Panc1 (cell line): Measurements from ENCODE around the gene SEMA3G. TPM values are rescaled to one million over a fixed set of nuclear protein-coding genes. Genes with fewer than 3 reads are reported as not detected.

Experiments
- ATAC-seq: fragments of 200-7000 bp; cut with Tn5 transposase; 2 replicates; pipeline ENCODE4 v1.9.1; 2020; ENCODE audit warnings: mild to moderate bottlenecking, moderate library complexity
- BruUV-seq: library from RNA; stranded (reverse); fragments of 400-500 nt; replicated peaks from 2 replicates; lab custom pipeline; 2021; lab: Mats Ljungman, UMichigan
- CTCF ChIA-PET: fragments of 300-600 bp; sonication (Branson Sonifier 250); formaldehyde crosslinking; loops from one replicate; lab custom pipeline; 2022; ENCODE audit warnings: antibody characterized with exemption; lab: Charles Lee
- POLR2A ChIA-PET: fragments of 300-600 bp; sonication (Branson Sonifier 250); formaldehyde crosslinking; loops from one replicate; lab custom pipeline; 2022; ENCODE audit warnings: antibody characterized with exemption; lab: Charles Lee
- DNase-seq: peaks from one replicate; pipeline ENCODE4 v3.0.0-alpha.2; 2010; ENCODE audit warnings: low read depth, low spot score
- H3K27ac ChIP-seq: 2 replicates; pipeline ENCODE4 v1.5.1; 2011; ENCODE audit warnings: mild to moderate bottlenecking, low read length, inconsistent platforms
- H3K27me3 ChIP-seq: fragments of 200-500 bp; sonication (Bioruptor generic); 2 replicates; pipeline ENCODE4 v1.6.0; 2014; ENCODE audit warnings: low read length, inconsistent platforms; ENCODE audit not compliant: control insufficient read depth, insufficient read depth
- H3K36me3 ChIP-seq: fragments of 200-500 bp; sonication (Bioruptor generic); 2 replicates; pipeline ENCODE4 v1.5.1; 2014; ENCODE audit warnings: inconsistent platforms, mild to moderate bottlenecking, low read length, moderate library complexity; ENCODE audit not compliant: control insufficient read depth, insufficient read depth
- H3K4me1 ChIP-seq: 2 replicates; pipeline ENCODE4 v1.5.1; 2011; ENCODE audit warnings: inconsistent platforms, mild to moderate bottlenecking, low read length, moderate library complexity; ENCODE audit not compliant: control insufficient read depth, insufficient read depth
- H3K4me3 ChIP-seq, 2 experiments: 2 replicates each; pipeline ENCODE4 v1.5.1; 2011 to 2012; ENCODE audit warnings: low read depth in 2 of 2, low read length in 2 of 2, mild to moderate bottlenecking in 2 of 2, inconsistent platforms in 1 of 2, moderate library complexity in 1 of 2
- H3K9me3 ChIP-seq: fragments of 200-500 bp; sonication (Bioruptor generic); 2 replicates; pipeline ENCODE4 v1.5.1; 2014; ENCODE audit warnings: low read depth, mild to moderate bottlenecking, inconsistent platforms, low read length, moderate library complexity; ENCODE audit not compliant: control insufficient read depth, insufficient read depth
- POLR2AphosphoS5 ChIP-seq: IDR thresholded peaks from 2 replicates; pipeline ENCODE4 v1.6.1; 2012; ENCODE audit warnings: mild to moderate bottlenecking, low read depth, low read length, moderate library complexity
- SIN3A ChIP-seq: IDR thresholded peaks from 2 replicates; pipeline ENCODE4 v1.6.1; 2012; ENCODE audit warnings: low read depth, mild to moderate bottlenecking, low read length, moderate library complexity, borderline replicate concordance; ENCODE audit not compliant: insufficient read depth
- TCF7L2 ChIP-seq: IDR thresholded peaks from 2 replicates; pipeline ENCODE4 v1.6.1; 2011; ENCODE audit warnings: mild to moderate bottlenecking, low read depth, low read length, inconsistent platforms
- in situ Hi-C: cut with HindIII; loops from 2 replicates; pipeline ENCODE4 v1.10.0; 2016; ENCODE audit warnings: low sequenced_read_pairs, low pct_unique_long_range_greater_than_20kb
- intact Hi-C: fragments of 100-400 bp; cut with micrococcal nuclease; formaldehyde crosslinking; loops from one replicate; pipeline ENCODE4 v1.10.0; 2022; ENCODE audit not compliant: unreplicated experiment
- total RNA-seq: library from RNA; stranded (reverse); gene quantifications from one replicate; pipeline ENCODE4 v1.2.1, GENCODE V29; 2021; ENCODE audit not compliant: unreplicated experiment
- TF ChIP-seq, protein P1 (sequence below), 2 experiments: IDR thresholded peaks; 2 replicates each; pipeline ENCODE4 v1.6.1; 2011 to 2012; ENCODE audit warnings: low read depth in 2 of 2, control low read depth in 1 of 2, low read length in 1 of 2, mild to moderate bottlenecking in 1 of 2, moderate library complexity in 1 of 2; ENCODE audit not compliant: insufficient read depth in 1 of 2
- TF ChIP-seq, protein P2 (sequence below): fragments of 450-650 bp; IDR thresholded peaks from 2 replicates; pipeline ENCODE4 v1.5.1; 2017; ENCODE audit warnings: mild to moderate bottlenecking

SEMA3G gene
- total RNA-seq, 1 experiment from 2014 or later, result 1.6 TPM

DNA sequence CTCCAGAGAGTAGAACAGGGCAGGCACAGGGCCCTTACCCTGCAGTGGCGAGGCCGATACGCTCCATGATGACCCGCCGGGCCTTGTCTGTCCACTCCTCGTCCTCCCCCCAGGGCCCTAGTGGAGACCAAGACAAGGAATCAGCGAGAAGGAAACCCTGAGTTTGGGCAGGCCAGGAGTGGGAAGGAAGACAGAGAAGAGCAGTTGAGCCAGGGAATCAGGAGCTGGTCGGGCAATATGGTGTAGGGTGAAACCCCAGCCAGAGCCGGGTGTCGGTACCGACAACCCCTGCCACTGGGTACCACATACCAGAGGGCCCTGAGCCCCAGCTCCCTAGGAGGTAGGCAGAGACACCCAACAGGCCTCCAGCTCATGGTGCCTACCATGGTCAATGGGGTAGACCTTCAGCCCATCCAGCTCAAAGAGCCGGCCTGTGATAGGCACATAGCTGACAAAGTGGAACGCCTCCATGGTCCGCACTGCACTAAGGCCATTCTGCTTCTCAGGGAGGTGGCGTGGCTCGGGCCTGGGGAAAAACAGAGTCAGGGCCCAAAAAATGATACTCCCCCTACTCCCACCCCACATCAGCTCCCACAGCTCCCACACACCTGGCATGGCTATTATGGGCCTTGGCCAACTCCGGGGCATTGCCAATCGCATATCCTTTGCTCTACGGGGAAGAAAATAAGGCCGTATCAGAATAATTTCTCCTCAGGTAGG, 38.0 kb downstream of the SEMA3G start:
- Histone ChIP-seq H3K27me3 (no peaks in the 10 kb centered on the region), H3K27ac (no peak overlapping the region), H3K4me1 (peaks cover 3% of the 10 kb centered on the region; the same call in 1 of the 2 replicates), H3K36me3 (peaks cover 14% of the 10 kb centered on the region), H3K4me3 (no peak overlapping the region), H3K9me3 (no peaks in the 10 kb centered on the region)
- in situ Hi-C loops (no loop called here), intact Hi-C loops (no loop called here)
- POLR2A ChIA-PET, result interaction anchor here (0.6 kb wide), 1 partner anchor 72 kb away, joined by 3 read pairs; no protein-coding TSS in a partner anchor
- TF ChIP-seq, protein P1, sequence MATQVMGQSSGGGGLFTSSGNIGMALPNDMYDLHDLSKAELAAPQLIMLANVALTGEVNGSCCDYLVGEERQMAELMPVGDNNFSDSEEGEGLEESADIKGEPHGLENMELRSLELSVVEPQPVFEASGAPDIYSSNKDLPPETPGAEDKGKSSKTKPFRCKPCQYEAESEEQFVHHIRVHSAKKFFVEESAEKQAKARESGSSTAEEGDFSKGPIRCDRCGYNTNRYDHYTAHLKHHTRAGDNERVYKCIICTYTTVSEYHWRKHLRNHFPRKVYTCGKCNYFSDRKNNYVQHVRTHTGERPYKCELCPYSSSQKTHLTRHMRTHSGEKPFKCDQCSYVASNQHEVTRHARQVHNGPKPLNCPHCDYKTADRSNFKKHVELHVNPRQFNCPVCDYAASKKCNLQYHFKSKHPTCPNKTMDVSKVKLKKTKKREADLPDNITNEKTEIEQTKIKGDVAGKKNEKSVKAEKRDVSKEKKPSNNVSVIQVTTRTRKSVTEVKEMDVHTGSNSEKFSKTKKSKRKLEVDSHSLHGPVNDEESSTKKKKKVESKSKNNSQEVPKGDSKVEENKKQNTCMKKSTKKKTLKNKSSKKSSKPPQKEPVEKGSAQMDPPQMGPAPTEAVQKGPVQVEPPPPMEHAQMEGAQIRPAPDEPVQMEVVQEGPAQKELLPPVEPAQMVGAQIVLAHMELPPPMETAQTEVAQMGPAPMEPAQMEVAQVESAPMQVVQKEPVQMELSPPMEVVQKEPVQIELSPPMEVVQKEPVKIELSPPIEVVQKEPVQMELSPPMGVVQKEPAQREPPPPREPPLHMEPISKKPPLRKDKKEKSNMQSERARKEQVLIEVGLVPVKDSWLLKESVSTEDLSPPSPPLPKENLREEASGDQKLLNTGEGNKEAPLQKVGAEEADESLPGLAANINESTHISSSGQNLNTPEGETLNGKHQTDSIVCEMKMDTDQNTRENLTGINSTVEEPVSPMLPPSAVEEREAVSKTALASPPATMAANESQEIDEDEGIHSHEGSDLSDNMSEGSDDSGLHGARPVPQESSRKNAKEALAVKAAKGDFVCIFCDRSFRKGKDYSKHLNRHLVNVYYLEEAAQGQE (IDR thresholded peaks at IDR 0.05; ENCODE audit: insufficient read depth in 1 of 2, low read depth in 2 of 2, low read length in 1 of 2), result no peak
- DNase-seq (no peak), ATAC-seq (no peak)
- CTCF ChIA-PET, result no interaction called here
- no TSS peak for BruUV-seq

DNA sequence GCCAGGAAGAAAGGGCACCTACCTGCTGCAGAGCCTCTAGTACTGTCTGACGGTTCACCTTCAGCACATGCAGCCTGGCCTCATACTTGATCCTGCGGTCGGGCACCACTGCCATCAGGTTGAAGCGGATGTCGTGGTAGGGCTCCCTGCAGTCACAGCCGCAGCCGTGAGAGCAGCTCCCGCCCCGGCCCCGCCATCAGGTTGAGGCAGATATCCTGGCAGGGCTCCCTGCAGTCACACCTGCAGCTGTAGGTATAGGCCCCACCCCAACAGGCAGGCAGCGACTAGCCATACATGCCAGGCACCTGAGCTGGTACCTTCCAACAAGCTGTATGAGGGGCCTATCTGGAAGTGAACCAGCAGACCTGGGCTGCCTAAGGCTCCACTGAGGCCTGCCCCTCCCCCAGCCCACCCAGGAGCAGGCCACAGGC, 38.7 kb downstream of the SEMA3G start:
- peaks cover 3% of the 10 kb centered on the region; the same call in 1 of the 2 replicates for H3K4me1 ChIP-seq
- intact Hi-C loops, result no loop called here

More for the DNA sequence above, 38.7 kb downstream of the SEMA3G start:
- POLR2A ChIA-PET, result no interaction called here
- BruUV-seq, result no TSS peak
- Histone ChIP-seq H3K4me3 (no peak overlapping the region), H3K36me3 (peaks cover 14% of the 10 kb centered on the region), H3K27ac (no peak overlapping the region), H3K9me3 (no peaks in the 10 kb centered on the region), H3K27me3 (no peaks in the 10 kb centered on the region)
- in situ Hi-C loops, result no loop called here
- DNase-seq (no peak), ATAC-seq (no peak)
- TF ChIP-seq POLR2AphosphoS5 (no peak), SIN3A (no peak), TCF7L2 (no peak)
- TF ChIP-seq, protein P2, sequence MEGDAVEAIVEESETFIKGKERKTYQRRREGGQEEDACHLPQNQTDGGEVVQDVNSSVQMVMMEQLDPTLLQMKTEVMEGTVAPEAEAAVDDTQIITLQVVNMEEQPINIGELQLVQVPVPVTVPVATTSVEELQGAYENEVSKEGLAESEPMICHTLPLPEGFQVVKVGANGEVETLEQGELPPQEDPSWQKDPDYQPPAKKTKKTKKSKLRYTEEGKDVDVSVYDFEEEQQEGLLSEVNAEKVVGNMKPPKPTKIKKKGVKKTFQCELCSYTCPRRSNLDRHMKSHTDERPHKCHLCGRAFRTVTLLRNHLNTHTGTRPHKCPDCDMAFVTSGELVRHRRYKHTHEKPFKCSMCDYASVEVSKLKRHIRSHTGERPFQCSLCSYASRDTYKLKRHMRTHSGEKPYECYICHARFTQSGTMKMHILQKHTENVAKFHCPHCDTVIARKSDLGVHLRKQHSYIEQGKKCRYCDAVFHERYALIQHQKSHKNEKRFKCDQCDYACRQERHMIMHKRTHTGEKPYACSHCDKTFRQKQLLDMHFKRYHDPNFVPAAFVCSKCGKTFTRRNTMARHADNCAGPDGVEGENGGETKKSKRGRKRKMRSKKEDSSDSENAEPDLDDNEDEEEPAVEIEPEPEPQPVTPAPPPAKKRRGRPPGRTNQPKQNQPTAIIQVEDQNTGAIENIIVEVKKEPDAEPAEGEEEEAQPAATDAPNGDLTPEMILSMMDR, result no peak
- TF ChIP-seq, protein P1 (IDR thresholded peaks at IDR 0.05; ENCODE audit: insufficient read depth in 1 of 2, low read depth in 2 of 2, low read length in 1 of 2), result no peak
- CTCF ChIA-PET, result no interaction called here
